Activated T-helper 17 cell treated with anti-CD3 and anti-CD28 coated beads, Interleukin-2, amount 50 U/mL, for 72 hours (primary cell): Measurements from ENCODE around the gene CCDC34. TPM values are rescaled to one million over a fixed set of nuclear protein-coding genes. Genes with fewer than 3 reads are reported as not detected.

Experiments used
- ATAC-seq: fragments of 150-1000 bp; cut with Tn5 transposase; replicated peaks from 2 replicates; pipeline ENCODE4 v1.10.0; 2021; ENCODE audit warnings: mild to moderate bottlenecking, moderate library complexity
- H3K27ac Mint-ChIP-seq: one replicate; pipeline ENCODE4 v1.8.0; 2022; ENCODE audit warnings: mixed read lengths
- H3K27me3 Mint-ChIP-seq: one replicate; pipeline ENCODE4 v1.8.0; 2022; ENCODE audit warnings: mixed read lengths
- H3K36me3 Mint-ChIP-seq: one replicate; pipeline ENCODE4 v1.8.0; 2022; ENCODE audit warnings: low read depth, mild to moderate bottlenecking, mixed read lengths
- H3K4me1 Mint-ChIP-seq: one replicate; pipeline ENCODE4 v1.8.0; 2022; ENCODE audit warnings: mixed read lengths
- H3K4me3 Mint-ChIP-seq: one replicate; pipeline ENCODE4 v1.8.0; 2022; ENCODE audit warnings: mild to moderate bottlenecking, mixed read lengths
- H3K9me3 Mint-ChIP-seq: one replicate; pipeline ENCODE4 v1.8.0; 2022; ENCODE audit warnings: mixed read lengths
- total RNA-seq, 2 donors: library from RNA; stranded (reverse); gene quantifications; one replicate each; pipeline ENCODE4 v1.2.3, GENCODE V29; 2022

CCDC34 gene, protein sequence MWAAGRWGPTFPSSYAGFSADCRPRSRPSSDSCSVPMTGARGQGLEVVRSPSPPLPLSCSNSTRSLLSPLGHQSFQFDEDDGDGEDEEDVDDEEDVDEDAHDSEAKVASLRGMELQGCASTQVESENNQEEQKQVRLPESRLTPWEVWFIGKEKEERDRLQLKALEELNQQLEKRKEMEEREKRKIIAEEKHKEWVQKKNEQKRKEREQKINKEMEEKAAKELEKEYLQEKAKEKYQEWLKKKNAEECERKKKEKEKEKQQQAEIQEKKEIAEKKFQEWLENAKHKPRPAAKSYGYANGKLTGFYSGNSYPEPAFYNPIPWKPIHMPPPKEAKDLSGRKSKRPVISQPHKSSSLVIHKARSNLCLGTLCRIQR
- 10 to 100 TPM in 1 of 2 donors, 1 to 10 TPM in 1; 9.8 to 19.1 TPM for total RNA-seq

DNA sequence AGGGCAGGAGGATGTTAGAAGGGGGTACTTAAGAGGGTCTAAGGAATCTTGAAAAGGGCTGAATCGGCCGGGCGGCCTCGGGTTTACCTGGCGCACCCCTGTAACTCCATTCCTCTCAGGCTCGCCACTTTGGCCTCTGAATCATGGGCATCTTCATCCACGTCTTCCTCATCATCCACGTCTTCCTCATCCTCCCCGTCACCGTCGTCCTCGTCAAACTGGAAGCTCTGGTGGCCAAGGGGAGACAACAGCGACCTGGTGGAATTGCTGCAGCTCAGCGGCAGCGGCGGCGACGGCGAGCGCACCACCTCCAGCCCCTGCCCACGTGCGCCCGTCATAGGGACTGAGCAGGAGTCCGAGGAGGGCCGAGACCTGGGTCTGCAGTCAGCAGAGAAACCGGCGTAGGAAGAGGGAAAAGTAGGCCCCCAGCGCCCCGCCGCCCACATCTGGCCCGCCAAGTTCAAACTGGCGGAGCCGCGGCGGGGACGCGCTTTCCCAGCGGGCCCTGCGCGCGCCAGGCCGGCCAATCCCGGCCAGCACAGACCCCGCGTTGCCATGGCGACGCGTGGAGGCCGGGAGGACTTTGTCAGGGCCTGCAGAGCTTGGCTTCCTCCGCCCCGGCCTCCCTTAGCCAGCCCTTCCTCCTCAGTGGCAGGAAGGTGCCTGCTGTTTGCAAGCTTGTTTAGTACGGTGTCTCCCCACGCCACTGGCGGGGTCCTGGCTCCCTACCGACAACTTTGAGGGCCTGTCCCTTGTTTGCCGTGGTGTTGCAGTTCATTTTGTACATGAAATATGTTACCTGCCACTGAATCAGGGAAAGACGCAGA, at the start of gene CCDC34:
Gene CCDC34 (minus strand): TSS at position 467 of the 827 bp plus-strand sequence. CDS start 21 bp downstream, at position 446.
- Mint-ChIP-seq H3K4me3 (peak within 1 kb of the TSS; percentile 95), H3K9me3 (no peaks in the 10 kb centered on the region), H3K27ac (peak within 1 kb of the TSS; percentile 95), H3K4me1 (peaks cover 10% of the 10 kb centered on the region), H3K27me3 (no peaks in the 10 kb centered on the region), H3K36me3 (no peaks in the 10 kb centered on the region)
- peak; percentile 99 for ATAC-seq

DNA sequence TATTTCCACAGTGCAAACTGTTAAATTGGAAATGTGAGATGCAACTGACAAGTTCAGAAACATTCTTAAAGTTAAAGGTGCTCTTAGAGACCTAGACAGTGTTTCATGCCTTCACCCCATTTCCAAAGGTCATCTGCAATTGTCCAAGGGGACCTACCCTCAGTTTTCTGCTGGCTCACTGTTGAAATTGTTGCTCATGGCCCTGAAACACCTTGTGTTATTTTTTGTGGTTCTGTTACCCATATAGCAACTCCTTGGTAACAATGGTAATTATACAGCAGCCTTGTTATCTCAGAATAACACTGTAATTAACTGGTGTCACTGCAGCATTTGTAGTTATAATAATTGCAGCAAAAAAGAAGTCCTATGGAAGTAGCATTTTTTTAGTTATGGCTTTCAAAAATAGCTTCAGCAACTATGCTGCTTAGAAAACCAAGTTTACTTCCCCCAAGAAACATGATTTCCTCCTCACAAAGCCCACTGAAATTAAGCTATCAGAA, 49.2 kb upstream of the CCDC34 start:
- Mint-ChIP-seq H3K36me3 (no peaks in the 10 kb centered on the region), H3K9me3 (no peaks in the 10 kb centered on the region), H3K27me3 (peaks cover 12% of the 10 kb centered on the region), H3K4me1 (no peaks in the 10 kb centered on the region), H3K27ac (no peak overlapping the region), H3K4me3 (no peak overlapping the region)
- ATAC-seq, result no peak

DNA sequence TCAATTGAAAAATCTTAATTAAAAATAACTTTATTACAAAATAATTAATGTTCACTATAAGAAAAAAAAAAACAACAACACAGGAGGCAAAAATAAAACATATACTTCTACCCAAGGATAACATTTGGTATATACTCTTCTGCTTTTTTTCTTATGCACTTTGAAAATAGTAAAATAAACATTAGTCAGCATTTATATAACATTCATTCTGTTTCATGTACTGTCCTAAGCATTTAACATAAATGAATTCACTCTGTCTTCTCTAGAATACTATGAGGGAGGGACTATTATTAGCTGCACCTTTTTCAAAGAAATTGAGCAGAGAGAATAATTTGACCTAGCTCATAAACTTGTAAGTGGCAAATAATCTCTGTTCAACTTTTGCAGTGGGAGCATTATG, 48.3 kb upstream of the CCDC34 start:
- H3K36me3 Mint-ChIP-seq, result no peaks in the 10 kb centered on the region
- no peaks in the 10 kb centered on the region for H3K4me1 Mint-ChIP-seq
- no peak overlapping the region for H3K27ac Mint-ChIP-seq
- H3K9me3 Mint-ChIP-seq, result no peaks in the 10 kb centered on the region
- no peak for ATAC-seq
- no peak overlapping the region for H3K4me3 Mint-ChIP-seq
- H3K27me3 Mint-ChIP-seq, result peaks cover 12% of the 10 kb centered on the region

DNA sequence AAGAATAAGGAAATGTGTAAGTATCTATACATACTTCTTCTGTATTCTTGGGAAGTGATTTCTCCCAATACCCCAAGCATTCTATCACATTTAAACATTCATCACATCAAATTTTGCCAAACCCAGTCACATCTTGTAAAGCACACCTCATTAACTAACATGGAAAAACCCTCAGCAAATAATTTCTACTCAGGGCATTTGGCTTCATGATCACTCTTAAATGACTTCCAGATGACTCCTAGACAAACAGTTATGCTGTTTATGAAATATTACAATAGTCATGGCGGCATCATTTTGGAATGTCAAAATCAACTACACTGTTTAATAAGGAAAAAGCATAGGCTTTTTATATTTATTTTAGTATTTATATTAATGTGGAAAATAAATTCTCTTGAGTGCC, 47.3 kb upstream of the CCDC34 start:
- H3K4me3 Mint-ChIP-seq, result no peak overlapping the region
- no peaks in the 10 kb centered on the region for H3K4me1 Mint-ChIP-seq
- no peaks in the 10 kb centered on the region for H3K9me3 Mint-ChIP-seq
- H3K27ac Mint-ChIP-seq, result no peak overlapping the region
- no peak for ATAC-seq
- no peaks in the 10 kb centered on the region for H3K36me3 Mint-ChIP-seq
- H3K27me3 Mint-ChIP-seq, result peaks cover 12% of the 10 kb centered on the region

DNA sequence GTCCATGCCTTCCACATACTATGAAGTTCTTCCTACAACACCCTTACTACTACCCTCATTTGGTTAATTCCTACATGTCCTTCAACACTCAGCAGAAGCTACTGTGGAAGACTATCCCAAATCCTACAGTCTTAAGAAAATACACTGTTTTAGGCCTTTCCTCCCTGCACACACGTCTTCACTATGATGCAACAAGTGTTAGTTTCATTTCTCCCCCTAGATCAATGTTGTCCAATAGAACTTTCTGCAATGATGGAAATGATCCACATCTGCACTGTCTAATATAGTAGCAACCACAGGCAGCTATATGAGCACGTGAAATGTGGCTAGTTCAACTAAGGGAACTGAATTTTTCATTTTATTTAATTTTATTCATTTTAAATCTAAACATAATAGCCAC, 46.7 kb upstream of the CCDC34 start:
- Mint-ChIP-seq H3K4me1 (no peaks in the 10 kb centered on the region), H3K27ac (no peak overlapping the region), H3K27me3 (peaks cover 12% of the 10 kb centered on the region), H3K9me3 (no peaks in the 10 kb centered on the region), H3K4me3 (no peak overlapping the region), H3K36me3 (no peaks in the 10 kb centered on the region)
- no peak for ATAC-seq

DNA sequence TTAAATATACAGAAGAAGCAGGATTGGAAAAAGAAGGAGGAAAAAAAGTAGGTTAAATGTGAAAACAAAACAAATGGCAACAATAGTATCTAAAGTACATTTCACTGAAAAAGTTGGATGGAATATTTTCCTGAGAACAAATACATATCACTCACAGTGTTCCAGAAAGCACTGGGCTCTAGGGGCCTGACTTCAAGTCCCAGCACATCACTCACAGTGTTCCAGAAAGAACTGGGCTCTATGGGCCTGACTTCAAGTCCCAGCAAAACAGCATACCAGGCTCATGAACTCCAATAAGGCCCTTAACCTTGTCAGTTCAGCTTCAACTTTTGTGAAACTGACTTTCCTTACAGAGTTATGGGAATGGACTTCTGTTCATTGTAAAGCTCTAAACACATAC, 46.0 kb upstream of the CCDC34 start:
- H3K27me3 Mint-ChIP-seq, result peaks cover 12% of the 10 kb centered on the region
- no peak for ATAC-seq
- H3K27ac Mint-ChIP-seq, result no peak overlapping the region
- no peaks in the 10 kb centered on the region for H3K36me3 Mint-ChIP-seq
- H3K4me3 Mint-ChIP-seq, result no peak overlapping the region
- no peaks in the 10 kb centered on the region for H3K4me1 Mint-ChIP-seq
- H3K9me3 Mint-ChIP-seq, result no peaks in the 10 kb centered on the region

DNA sequence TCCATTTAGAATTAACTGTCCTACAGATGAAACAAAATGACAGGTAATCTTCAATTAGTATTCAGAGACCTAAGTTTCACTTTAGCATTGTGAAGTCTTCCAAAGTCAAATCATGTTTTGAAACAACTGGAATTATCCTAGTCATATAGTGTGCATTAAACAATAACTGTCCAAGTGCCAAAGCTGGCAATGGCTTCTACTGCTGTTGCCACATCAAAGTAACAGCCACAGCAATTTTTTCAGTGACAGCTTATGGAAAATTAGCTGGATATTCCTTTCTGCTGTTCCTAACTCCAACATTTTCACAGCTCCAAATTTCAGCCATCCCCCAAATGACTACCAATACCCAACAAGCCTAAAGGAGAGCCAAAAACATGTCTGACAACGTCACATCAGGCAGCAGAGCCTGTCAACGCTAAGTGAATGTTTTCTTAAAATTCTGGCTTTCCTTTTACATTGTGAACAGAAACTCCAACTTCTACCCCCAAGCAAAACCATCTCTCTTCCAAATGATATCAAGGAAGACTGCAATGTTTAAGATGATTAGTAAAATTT, 45.3 kb upstream of the CCDC34 start:
- no peak for ATAC-seq
- Mint-ChIP-seq H3K4me3 (no peak overlapping the region), H3K36me3 (no peaks in the 10 kb centered on the region), H3K27me3 (peaks cover 5% of the 10 kb centered on the region), H3K9me3 (no peaks in the 10 kb centered on the region), H3K4me1 (no peaks in the 10 kb centered on the region), H3K27ac (no peak overlapping the region)

DNA sequence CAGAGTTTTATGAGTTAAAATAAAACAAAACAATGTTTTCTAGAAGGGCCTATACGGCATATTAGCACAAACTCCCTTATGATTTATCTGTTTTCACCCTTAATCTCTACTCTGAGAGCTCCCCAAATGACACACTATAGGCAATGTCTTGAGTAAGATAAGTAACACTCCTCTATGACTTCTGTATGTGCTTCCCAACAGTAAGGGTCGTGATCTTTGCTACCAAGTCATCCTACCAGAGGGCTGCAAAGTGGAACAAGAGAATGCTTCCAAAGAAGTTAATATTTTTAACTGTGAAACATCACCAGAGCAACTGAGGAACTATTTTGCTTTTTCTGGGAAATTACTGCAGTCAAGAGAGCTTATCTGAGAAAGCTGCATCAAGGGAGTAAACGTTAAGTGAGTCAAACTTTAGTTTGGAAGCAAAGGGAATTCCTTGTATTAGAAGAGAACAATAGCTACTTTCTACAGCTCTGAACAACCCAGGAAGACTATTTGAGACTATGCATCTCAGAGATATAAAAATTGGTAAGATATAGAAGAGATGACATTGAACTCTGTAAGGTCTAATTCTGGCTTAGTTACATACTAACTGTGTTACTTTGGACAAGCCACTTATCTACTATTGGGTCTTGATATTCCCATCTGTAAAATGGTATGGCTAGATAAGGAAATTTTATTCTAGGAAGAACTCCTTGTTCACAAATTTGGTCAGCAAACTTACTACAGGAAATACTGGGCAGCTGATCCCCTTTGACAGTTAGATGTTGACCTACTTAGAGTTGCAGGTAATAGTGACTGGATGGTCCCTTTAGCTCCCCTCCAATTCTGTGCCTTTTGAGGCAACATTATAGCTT, 43.7 kb upstream of the CCDC34 start:
- Mint-ChIP-seq H3K4me1 (no peaks in the 10 kb centered on the region), H3K9me3 (no peaks in the 10 kb centered on the region), H3K36me3 (no peaks in the 10 kb centered on the region), H3K27me3 (peaks cover 6% of the 10 kb centered on the region), H3K4me3 (no peak overlapping the region), H3K27ac (no peak overlapping the region)
- no peak for ATAC-seq

DNA sequence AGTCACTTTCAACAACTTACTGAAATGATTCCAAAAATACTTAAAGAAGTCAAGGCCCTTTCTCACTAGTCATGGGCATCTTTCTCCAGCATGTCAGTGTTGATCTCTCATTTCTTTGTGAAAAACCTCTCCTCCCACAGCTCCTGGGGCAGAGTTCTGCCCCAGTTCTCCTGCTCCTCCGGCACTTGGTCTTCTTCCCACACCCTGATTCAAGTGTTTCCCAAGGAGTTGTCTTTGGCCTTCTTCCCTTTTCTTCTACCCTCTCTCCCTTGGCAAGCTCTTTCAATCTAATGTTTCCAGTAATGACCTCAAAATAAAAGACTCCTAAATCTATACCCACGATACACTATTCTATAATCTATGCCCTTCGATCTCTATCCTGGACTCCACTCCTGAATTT, 42.1 kb upstream of the CCDC34 start:
- Mint-ChIP-seq H3K36me3 (no peaks in the 10 kb centered on the region), H3K4me3 (no peak overlapping the region), H3K27ac (no peak overlapping the region), H3K9me3 (no peaks in the 10 kb centered on the region), H3K4me1 (no peaks in the 10 kb centered on the region), H3K27me3 (peaks cover 8% of the 10 kb centered on the region)
- no peak for ATAC-seq

DNA sequence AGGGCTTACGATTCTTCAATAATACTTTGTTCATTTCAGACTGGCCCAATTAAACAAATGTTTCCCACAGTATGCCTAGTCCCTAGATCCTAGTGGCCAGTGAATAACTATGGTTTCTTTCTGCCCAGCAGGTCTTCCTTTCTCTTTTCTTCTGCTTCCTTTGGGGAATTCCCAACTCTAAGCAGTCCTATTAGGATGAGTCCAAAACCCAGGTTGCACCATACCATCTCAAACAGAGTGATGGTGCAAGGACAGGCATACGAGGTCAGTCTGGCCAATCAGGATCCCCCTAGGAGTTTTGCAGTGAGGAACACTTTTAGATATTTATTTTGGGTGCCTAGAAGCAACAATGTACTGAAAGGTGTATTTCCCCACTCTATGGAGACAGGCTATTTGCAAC, 41.4 kb upstream of the CCDC34 start:
- peaks cover 4% of the 10 kb centered on the region for H3K27me3 Mint-ChIP-seq
- H3K36me3 Mint-ChIP-seq, result no peaks in the 10 kb centered on the region
- H3K9me3 Mint-ChIP-seq, result no peaks in the 10 kb centered on the region
- H3K4me1 Mint-ChIP-seq, result no peaks in the 10 kb centered on the region
- ATAC-seq, result no peak
- no peak overlapping the region for H3K4me3 Mint-ChIP-seq
- no peak overlapping the region for H3K27ac Mint-ChIP-seq

DNA sequence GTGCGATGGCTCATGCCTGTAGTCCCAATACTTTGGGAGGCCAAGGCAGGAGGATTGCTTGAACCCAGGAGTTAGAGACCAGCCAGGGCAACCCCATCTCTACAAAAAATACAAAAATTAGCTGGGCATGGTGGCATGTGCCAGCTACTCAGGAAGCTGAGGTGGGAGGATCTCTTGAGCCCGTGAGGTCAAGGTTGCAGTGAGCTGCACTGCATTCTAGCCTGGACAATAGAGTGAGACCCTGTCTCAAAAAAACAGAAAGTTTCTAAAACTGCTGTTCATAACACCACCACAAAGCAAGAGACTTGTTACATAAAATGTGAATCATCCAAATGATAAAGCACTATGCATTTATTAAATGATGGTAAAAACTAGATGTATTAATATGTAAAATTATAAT, 40.2 kb upstream of the CCDC34 start:
- no peaks in the 10 kb centered on the region for H3K36me3 Mint-ChIP-seq
- H3K4me3 Mint-ChIP-seq, result no peak overlapping the region
- no peaks in the 10 kb centered on the region for H3K4me1 Mint-ChIP-seq
- no peaks in the 10 kb centered on the region for H3K9me3 Mint-ChIP-seq
- H3K27me3 Mint-ChIP-seq, result peaks cover 3% of the 10 kb centered on the region
- no peak for ATAC-seq
- no peak overlapping the region for H3K27ac Mint-ChIP-seq

DNA sequence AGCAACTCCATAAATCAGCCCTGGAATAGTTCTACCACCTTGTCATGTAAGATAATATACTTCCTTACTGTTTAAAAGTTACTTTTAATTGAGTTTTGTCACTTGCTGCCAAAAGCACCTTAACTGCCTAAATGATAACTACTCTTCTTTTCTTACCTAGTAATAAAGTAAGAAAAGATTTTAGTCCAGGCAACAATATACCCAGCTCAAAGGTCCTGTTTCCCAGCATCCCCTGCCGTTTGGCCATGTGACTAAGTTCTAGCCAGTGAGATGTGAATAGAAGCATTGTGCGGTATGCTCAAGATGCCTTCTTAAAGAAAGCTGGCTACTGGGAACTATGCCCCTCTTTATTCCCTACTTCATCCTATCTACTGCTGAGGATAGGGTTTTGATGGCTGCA, 39.4 kb upstream of the CCDC34 start:
- Mint-ChIP-seq H3K27ac (no peak overlapping the region), H3K27me3 (peaks cover 3% of the 10 kb centered on the region), H3K9me3 (no peaks in the 10 kb centered on the region)

DNA sequence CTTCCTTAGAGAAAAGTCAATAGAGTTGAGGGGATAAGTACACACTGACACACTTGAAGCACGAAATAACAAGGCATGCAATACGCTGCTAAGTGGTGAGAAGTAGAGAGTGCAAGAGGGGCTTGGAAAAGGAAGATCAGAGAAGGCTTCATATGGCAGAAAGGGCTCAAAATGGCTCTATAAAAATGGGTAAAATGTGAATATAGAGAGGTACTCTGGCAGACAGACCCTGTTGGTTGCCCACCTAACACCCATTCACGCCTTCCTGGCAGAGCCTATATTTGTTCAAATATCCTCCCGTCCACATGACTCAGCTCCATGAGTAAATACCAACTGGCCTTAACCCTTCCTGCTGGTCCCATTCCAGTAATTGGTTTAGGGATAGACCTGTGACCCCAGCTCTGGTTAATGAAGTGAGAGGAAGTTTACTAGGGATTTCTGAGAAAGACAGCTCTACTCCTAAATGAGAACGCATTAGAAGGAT, 38.9 kb upstream of the CCDC34 start:
- no peak overlapping the region for H3K27ac Mint-ChIP-seq
- H3K4me3 Mint-ChIP-seq, result no peak overlapping the region
- H3K36me3 Mint-ChIP-seq, result no peaks in the 10 kb centered on the region
- peaks cover 3% of the 10 kb centered on the region for H3K27me3 Mint-ChIP-seq
- H3K4me1 Mint-ChIP-seq, result no peaks in the 10 kb centered on the region
- no peak for ATAC-seq
- H3K9me3 Mint-ChIP-seq, result no peaks in the 10 kb centered on the region

More for the DNA sequence above, 39.4 kb upstream of the CCDC34 start:
- Mint-ChIP-seq H3K4me1 (no peaks in the 10 kb centered on the region), H3K36me3 (no peaks in the 10 kb centered on the region), H3K4me3 (no peak overlapping the region)
- ATAC-seq, result no peak

DNA sequence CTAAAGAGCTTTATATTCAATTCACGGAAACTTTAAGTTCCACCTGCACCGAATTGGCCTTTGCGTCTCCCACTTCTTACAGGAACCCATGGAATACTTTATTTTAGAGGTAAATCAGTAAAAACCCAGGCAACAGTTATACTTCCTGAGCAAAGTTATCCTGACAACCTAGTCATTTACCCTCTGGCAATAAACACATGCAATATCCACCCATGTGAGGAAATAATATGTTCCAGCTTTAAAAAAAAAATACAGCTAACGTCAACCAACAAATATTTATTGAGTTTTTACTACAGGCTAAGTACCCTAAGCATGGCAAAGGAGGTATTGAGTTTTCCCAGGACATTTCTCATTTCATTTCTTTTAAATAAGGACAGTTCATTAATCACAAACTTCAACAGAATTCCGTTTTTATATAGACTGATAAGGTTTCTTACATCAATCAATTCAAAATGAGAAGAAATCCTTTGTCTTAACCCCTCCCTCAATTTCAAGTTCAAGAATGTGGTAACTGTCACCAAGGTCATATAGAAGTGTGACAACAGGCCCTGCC, 38.3 kb upstream of the CCDC34 start:
- H3K27me3 Mint-ChIP-seq, result peaks cover 3% of the 10 kb centered on the region
- no peak overlapping the region for H3K27ac Mint-ChIP-seq
- no peak overlapping the region for H3K4me3 Mint-ChIP-seq
- no peak for ATAC-seq
- no peaks in the 10 kb centered on the region for H3K36me3 Mint-ChIP-seq
- no peaks in the 10 kb centered on the region for H3K9me3 Mint-ChIP-seq
- H3K4me1 Mint-ChIP-seq, result no peaks in the 10 kb centered on the region
